ENCODE results near the gene ATG2A.

DNA sequence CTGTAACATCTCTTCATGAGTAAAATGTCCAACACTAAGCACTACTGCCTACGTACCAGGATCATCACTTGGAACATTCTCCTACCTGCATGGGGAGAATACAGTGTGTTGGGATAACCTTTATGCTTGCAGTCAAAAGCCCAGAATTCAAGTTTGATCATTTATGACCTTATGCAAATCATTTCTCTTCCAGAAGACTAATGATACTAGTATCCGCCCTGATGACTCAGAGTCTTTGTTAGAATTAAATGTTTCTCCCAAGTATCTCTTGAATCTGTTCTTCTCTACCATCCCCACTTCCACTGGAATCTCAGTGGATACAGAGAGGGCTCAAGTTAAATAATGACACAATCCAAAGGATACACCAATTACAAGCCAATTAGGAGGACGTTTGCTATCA, 42.5 kb upstream of the ATG2A start:
- TF ChIP-seq, protein P1, sequence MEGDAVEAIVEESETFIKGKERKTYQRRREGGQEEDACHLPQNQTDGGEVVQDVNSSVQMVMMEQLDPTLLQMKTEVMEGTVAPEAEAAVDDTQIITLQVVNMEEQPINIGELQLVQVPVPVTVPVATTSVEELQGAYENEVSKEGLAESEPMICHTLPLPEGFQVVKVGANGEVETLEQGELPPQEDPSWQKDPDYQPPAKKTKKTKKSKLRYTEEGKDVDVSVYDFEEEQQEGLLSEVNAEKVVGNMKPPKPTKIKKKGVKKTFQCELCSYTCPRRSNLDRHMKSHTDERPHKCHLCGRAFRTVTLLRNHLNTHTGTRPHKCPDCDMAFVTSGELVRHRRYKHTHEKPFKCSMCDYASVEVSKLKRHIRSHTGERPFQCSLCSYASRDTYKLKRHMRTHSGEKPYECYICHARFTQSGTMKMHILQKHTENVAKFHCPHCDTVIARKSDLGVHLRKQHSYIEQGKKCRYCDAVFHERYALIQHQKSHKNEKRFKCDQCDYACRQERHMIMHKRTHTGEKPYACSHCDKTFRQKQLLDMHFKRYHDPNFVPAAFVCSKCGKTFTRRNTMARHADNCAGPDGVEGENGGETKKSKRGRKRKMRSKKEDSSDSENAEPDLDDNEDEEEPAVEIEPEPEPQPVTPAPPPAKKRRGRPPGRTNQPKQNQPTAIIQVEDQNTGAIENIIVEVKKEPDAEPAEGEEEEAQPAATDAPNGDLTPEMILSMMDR (IDR thresholded peaks at IDR 0.05), result no peak
- TF ChIP-seq POLR2A (IDR thresholded peaks at IDR 0.05), result no peak

Data from adrenal gland (tissue), 5 donors.